Measurements from ENCODE around the gene STIP1. TPM values are rescaled to one million over a fixed set of nuclear protein-coding genes. Genes with fewer than 3 reads are reported as not detected.

The STIP1 gene
- total and polyA plus RNA-seq, 2 donors (not counting 1 experiment from before 2014, with no cell fraction given) = 49.8 to 78.7 TPM

DNA sequence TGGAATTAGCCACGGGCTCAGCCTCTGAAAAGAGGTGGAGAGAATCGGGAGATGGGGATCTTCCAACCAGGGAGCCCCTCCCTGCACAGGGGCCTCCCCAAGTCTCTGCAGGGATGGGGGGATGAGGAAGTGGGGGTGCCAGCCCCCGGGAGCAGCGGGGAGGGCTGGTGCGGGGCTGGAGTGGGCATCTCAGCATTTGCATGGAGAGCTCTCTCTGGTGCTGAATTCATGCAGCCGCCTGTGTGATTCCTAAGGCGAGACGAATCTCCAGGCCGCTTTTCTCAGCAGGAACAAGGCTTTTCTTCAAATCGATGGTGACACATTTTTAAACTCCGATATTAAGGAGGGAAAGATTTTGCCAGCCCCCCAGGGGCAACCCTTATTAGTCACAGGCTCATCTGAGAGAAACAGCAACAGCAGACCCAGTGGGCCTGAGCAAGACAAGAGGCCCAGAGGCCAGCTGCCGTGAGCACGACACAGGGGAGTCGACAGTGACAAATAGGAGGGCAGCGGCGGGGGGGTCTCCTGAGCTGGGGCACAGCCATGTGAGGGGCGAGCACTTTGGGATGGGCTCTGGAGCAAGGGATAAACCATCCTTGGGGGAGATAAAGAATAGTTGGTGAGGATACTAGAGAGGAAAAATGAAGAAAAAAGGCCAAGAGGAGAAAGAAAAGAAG lies 49.1 kb upstream of the STIP1 start:
- Histone ChIP-seq H3K79me2 (ENCODE audit: control insufficient read depth, insufficient read depth, low read length) (no peaks in the 10 kb centered on the region), H2AFZ (ENCODE audit: insufficient read depth, low read depth, low read length, poor library complexity, severe bottlenecking) (no peak overlapping the region), H4K20me1 (ENCODE audit: control insufficient read depth, insufficient read depth, low read length, poor library complexity, severe bottlenecking) (no peaks in the 10 kb centered on the region), H3K27ac (ENCODE audit: low read length in 2 of 2) (no peak overlapping the region), H3K27me3 (replicated peaks in 1 of 4; ENCODE audit: control extremely low read depth in 1 of 4, control insufficient read depth in 3 of 4, insufficient read depth in 4 of 4, low read length in 3 of 4) (no peaks in the 10 kb centered on the region), H3K9me3 (ENCODE audit: control extremely low read depth in 1 of 3, control insufficient read depth in 2 of 3, insufficient read depth in 1 of 3, low read length in 2 of 3) (no peaks in the 10 kb centered on the region), H3K4me2 (replicated peaks; ENCODE audit: low read depth, low read length, poor library complexity, severe bottlenecking) (no peak overlapping the region), H3K4me1 (ENCODE audit: control insufficient read depth in 2 of 2, insufficient read depth in 2 of 2, low read length in 2 of 2) (no peaks in the 10 kb centered on the region), H3K9ac (ENCODE audit: low read length) (no peak overlapping the region), H3K4me3 (ENCODE audit: control extremely low read depth in 1 of 5, extremely low read depth in 1 of 5, insufficient read depth in 1 of 5, low read depth in 2 of 5, low read length in 4 of 5) (no peak overlapping the region), H3K36me3 (replicated peaks in 1 of 2; ENCODE audit: control extremely low read depth in 1 of 2, control insufficient read depth in 1 of 2, extremely low read depth in 1 of 2, insufficient read depth in 2 of 2, low read length in 1 of 2) (no peaks in the 10 kb centered on the region)
- DNase-seq (no peak), ATAC-seq (ENCODE audit: low read depth) (no peak)
- CTCF ChIA-PET = interaction anchor here (1.5 kb wide), 1 partner anchor 135 kb away, joined by 4 read pairs; no protein-coding TSS in a partner anchor
- Mint-ChIP-seq H3K27me3 (peaks cover 3% of the 10 kb centered on the region), H3K4me3 (no peak overlapping the region), H3K4me1 (no peaks in the 10 kb centered on the region), H3K9me3 (ENCODE audit: insufficient read depth) (no peaks in the 10 kb centered on the region), H3K27ac (no peak overlapping the region)
- POLR2A ChIA-PET = interaction anchor here (0.5 kb wide), 1 partner anchor 29 kb away, joined by 5 read pairs; no protein-coding TSS in a partner anchor
- 93% methylated on average over 13 of the region's 17 CpGs for WGBS (ENCODE audit: insufficient coverage)
- intact Hi-C loops (cut with micrococcal nuclease) = no loop called here
- TF ChIP-seq, protein P1, sequence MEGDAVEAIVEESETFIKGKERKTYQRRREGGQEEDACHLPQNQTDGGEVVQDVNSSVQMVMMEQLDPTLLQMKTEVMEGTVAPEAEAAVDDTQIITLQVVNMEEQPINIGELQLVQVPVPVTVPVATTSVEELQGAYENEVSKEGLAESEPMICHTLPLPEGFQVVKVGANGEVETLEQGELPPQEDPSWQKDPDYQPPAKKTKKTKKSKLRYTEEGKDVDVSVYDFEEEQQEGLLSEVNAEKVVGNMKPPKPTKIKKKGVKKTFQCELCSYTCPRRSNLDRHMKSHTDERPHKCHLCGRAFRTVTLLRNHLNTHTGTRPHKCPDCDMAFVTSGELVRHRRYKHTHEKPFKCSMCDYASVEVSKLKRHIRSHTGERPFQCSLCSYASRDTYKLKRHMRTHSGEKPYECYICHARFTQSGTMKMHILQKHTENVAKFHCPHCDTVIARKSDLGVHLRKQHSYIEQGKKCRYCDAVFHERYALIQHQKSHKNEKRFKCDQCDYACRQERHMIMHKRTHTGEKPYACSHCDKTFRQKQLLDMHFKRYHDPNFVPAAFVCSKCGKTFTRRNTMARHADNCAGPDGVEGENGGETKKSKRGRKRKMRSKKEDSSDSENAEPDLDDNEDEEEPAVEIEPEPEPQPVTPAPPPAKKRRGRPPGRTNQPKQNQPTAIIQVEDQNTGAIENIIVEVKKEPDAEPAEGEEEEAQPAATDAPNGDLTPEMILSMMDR (IDR thresholded peaks at IDR 0.05) = no peak
- TF ChIP-seq EZH2 (IDR thresholded peaks at IDR 0.05; ENCODE audit: borderline replicate concordance, insufficient read depth, low read depth, low read length, poor library complexity, severe bottlenecking) = no peak

DNA sequence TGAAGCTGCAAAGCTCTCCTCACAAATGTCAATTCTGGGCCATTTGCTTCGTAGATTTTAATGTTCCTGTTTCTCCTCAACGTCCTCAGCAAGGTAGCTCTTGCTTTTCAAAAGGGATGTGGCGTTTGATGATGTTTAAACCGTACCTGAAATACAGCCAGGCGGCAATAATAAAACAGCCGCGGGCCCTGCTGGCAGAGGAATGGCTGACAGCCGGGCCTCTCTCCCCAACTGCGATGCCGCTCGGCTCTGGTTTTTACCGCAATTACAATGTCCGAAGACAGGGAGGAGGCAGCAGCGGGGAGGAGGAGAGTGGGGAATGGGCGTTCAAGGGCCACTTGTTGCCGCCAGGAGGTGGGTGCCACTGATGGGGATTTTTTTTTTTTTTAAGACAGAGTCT lies 47.6 kb upstream of the STIP1 start:
- Mint-ChIP-seq H3K27me3 (no peaks in the 10 kb centered on the region), H3K27ac (no peak overlapping the region), H3K4me1 (peaks cover 4% of the 10 kb centered on the region), H3K9me3 (ENCODE audit: insufficient read depth) (no peaks in the 10 kb centered on the region), H3K4me3 (no peak overlapping the region)
- Histone ChIP-seq H3K27me3 (replicated peaks in 1 of 4; ENCODE audit: control extremely low read depth in 1 of 4, control insufficient read depth in 3 of 4, insufficient read depth in 4 of 4, low read length in 3 of 4) (no peaks in the 10 kb centered on the region), H3K4me1 (ENCODE audit: control insufficient read depth in 2 of 2, insufficient read depth in 2 of 2, low read length in 2 of 2) (peaks cover 4% of the 10 kb centered on the region in 2 donors), H3K9ac (ENCODE audit: low read length) (no peak overlapping the region), H3K27ac (ENCODE audit: low read length in 2 of 2) (no peak overlapping the region), H3K4me3 (ENCODE audit: control extremely low read depth in 1 of 5, extremely low read depth in 1 of 5, insufficient read depth in 1 of 5, low read depth in 2 of 5, low read length in 4 of 5) (no peak overlapping the region), H3K9me3 (ENCODE audit: control extremely low read depth in 1 of 3, control insufficient read depth in 2 of 3, insufficient read depth in 1 of 3, low read length in 2 of 3) (no peaks in the 10 kb centered on the region), H3K36me3 (replicated peaks in 1 of 2; ENCODE audit: control extremely low read depth in 1 of 2, control insufficient read depth in 1 of 2, extremely low read depth in 1 of 2, insufficient read depth in 2 of 2, low read length in 1 of 2) (no peaks in the 10 kb centered on the region), H2AFZ (ENCODE audit: insufficient read depth, low read depth, low read length, poor library complexity, severe bottlenecking) (no peak overlapping the region), H3K4me2 (replicated peaks; ENCODE audit: low read depth, low read length, poor library complexity, severe bottlenecking) (no peak overlapping the region), H4K20me1 (ENCODE audit: control insufficient read depth, insufficient read depth, low read length, poor library complexity, severe bottlenecking) (no peaks in the 10 kb centered on the region), H3K79me2 (ENCODE audit: control insufficient read depth, insufficient read depth, low read length) (no peaks in the 10 kb centered on the region)
- ChIA-PET POLR2A (no interaction called here), CTCF (interaction anchor here (1.1 to 1.5 kb wide), 2 partner anchors 12 to 136 kb away, joined by 4 to 5 read pairs; no protein-coding TSS in a partner anchor)
- DNase-seq = no peak
- ATAC-seq (ENCODE audit: low read depth) = no peak
- TF ChIP-seq, protein P1 (IDR thresholded peaks at IDR 0.05) = no peak
- TF ChIP-seq EZH2 (IDR thresholded peaks at IDR 0.05; ENCODE audit: borderline replicate concordance, insufficient read depth, low read depth, low read length, poor library complexity, severe bottlenecking) = no peak
- 92% methylated on average over 14 of the region's 16 CpGs for WGBS (ENCODE audit: insufficient coverage)
- intact Hi-C loops (cut with micrococcal nuclease) = no loop called here
